WERI-Rb-1 (cell line): ENCODE results near the gene RAB40A.

Experiments used
- DNase-seq: peaks from one replicate; pipeline ENCODE4 v3.0.0-alpha.2; 2020
- H3K27ac ChIP-seq: fragments of 250-450 bp; sonication (Bioruptor Pico); 2 replicates; pipeline ENCODE4 v1.5.1; 2020; ENCODE audit warnings: mild to moderate bottlenecking, moderate library complexity
- H3K27me3 ChIP-seq: fragments of 250-450 bp; sonication (Bioruptor Pico); 2 replicates; pipeline ENCODE4 v1.5.1; 2021; ENCODE audit warnings: mild to moderate bottlenecking, low read depth, moderate library complexity; ENCODE audit not compliant: insufficient read depth, severe bottlenecking
- H3K36me3 ChIP-seq: fragments of 250-450 bp; sonication (Bioruptor Pico); 2 replicates; pipeline ENCODE4 v1.5.1; 2020; ENCODE audit warnings: mild to moderate bottlenecking, moderate library complexity
- H3K4me3 ChIP-seq: 2 replicates; pipeline ENCODE4 v1.5.1; 2011; ENCODE audit warnings: low read depth, mild to moderate bottlenecking, control low read depth, low read length
- H3K9me3 ChIP-seq: fragments of 250-450 bp; sonication (Bioruptor Pico); 2 replicates; pipeline ENCODE4 v1.5.1; 2021; ENCODE audit warnings: mild to moderate bottlenecking, moderate library complexity; ENCODE audit not compliant: severe bottlenecking
- TF ChIP-seq, protein P1 (sequence below): IDR thresholded peaks from 2 replicates; pipeline ENCODE4 v1.5.1; 2011; ENCODE audit warnings: low read depth, mild to moderate bottlenecking, control low read depth, inconsistent platforms, low read length

Gene RAB40A, protein sequence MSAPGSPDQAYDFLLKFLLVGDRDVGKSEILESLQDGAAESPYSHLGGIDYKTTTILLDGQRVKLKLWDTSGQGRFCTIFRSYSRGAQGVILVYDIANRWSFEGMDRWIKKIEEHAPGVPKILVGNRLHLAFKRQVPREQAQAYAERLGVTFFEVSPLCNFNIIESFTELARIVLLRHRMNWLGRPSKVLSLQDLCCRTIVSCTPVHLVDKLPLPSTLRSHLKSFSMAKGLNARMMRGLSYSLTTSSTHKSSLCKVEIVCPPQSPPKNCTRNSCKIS

DNA sequence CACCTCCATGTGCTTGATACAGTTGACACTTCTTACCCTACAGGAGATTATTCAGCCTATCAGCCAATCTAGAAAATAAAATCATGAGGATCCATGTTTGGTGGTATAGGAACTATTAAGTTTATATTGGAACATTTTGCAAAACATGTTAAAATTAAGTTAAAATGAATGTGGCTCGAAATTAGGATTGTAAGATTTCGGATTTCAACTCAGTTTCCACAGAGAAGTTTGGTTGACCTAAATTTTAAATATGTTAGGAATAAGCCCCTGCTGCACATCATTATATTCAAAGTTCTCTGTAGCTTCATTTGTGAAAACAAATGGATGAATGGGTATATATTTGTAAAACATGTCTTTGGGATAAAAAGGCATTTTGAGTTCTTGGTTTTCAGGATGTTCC is at the start of gene RAB40A:
Gene RAB40A (minus strand): TSS at position 101 of the 400 bp plus-strand sequence. CDS start 18,733 bp downstream, outside the sequence.
- no peaks in the 10 kb centered on the region for H3K9me3 ChIP-seq
- DNase-seq: no peak
- H3K36me3 ChIP-seq: no peaks in the 10 kb centered on the region
- no peak within 1 kb of the TSS for H3K4me3 ChIP-seq
- no peak within 1 kb of the TSS for H3K27ac ChIP-seq
- H3K27me3 ChIP-seq: peaks cover 13% of the 10 kb centered on the region
- TF ChIP-seq, protein P1, sequence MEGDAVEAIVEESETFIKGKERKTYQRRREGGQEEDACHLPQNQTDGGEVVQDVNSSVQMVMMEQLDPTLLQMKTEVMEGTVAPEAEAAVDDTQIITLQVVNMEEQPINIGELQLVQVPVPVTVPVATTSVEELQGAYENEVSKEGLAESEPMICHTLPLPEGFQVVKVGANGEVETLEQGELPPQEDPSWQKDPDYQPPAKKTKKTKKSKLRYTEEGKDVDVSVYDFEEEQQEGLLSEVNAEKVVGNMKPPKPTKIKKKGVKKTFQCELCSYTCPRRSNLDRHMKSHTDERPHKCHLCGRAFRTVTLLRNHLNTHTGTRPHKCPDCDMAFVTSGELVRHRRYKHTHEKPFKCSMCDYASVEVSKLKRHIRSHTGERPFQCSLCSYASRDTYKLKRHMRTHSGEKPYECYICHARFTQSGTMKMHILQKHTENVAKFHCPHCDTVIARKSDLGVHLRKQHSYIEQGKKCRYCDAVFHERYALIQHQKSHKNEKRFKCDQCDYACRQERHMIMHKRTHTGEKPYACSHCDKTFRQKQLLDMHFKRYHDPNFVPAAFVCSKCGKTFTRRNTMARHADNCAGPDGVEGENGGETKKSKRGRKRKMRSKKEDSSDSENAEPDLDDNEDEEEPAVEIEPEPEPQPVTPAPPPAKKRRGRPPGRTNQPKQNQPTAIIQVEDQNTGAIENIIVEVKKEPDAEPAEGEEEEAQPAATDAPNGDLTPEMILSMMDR: no peak

- TF ChIP-seq, protein P1: no peak
- peaks cover 8% of the 10 kb centered on the region for H3K27me3 ChIP-seq
- no peak overlapping the region for H3K27ac ChIP-seq
- no peak overlapping the region for H3K4me3 ChIP-seq
- no peaks in the 10 kb centered on the region for H3K9me3 ChIP-seq
- DNase-seq: no peak
- H3K36me3 ChIP-seq: no peaks in the 10 kb centered on the region
These were observed 46.5 kb upstream of the RAB40A start for GRCh38 chrX:103565752-103566151.

DNA sequence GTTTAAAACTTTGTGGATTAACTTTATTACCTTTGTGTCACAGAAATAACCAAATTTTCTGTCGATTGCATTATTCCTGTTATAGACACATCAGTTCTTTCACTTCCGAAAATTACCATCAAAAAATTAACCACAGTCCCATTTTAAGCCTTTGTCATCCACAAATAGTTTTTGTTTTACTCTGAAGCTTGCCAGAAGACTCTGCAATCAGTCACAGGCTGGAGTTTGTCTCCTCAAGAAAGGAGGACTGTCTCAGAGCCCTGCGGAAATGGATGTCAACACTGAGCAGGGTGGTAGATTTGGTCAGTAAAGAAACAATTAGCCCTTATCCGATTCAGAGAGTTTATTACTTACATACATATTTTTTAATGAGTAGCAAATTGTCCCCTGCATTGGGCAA is 45.9 kb upstream of the RAB40A start:
- no peak overlapping the region for H3K27ac ChIP-seq
- TF ChIP-seq, protein P1: no peak
- no peak overlapping the region for H3K4me3 ChIP-seq
- peaks cover 8% of the 10 kb centered on the region for H3K27me3 ChIP-seq
- no peaks in the 10 kb centered on the region for H3K9me3 ChIP-seq
- no peak for DNase-seq
- H3K36me3 ChIP-seq: no peaks in the 10 kb centered on the region

DNA sequence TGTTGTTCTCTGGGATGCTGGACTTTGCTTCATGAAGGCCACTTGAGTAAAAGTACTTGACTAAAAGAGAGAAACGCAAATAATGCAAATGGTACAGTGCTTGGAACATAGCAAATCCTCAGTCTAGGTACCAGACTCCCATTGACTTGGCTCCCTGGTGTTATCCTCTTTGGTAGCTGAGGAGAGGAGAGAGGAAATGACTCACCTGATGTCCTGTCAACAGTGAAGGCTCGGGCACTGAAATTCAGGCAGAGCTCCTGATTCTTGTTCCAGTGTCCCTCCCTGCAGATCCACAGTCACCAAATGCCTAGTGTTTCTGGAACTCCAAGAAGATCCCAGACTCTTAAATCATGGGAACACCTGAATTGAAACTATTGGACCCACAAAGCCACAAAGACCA is 43.5 kb upstream of the RAB40A start:
- Histone ChIP-seq H3K4me3 (no peak overlapping the region), H3K27ac (no peak overlapping the region), H3K9me3 (no peaks in the 10 kb centered on the region), H3K27me3 (peaks cover 12% of the 10 kb centered on the region), H3K36me3 (no peaks in the 10 kb centered on the region)
- DNase-seq: no peak
- TF ChIP-seq, protein P1: no peak

DNA sequence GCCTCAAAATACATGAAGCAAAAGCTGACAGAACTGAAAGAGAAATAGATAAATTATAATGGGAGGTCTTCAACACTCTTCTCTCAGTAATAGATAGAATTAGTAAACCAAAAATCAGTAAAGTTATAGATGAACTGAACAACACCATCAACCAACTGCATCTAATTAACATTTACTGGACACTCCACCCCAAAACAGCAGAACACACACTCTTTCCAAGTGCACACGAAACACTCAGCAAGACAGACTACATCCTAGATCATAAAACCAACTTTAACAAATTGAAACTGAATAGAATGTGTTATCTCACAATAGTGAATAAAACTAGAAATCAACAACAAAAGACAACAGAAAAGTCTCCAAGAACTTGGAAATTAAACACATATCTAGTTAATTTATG is 41.0 kb upstream of the RAB40A start:
- DNase-seq: no peak
- Histone ChIP-seq H3K9me3 (no peaks in the 10 kb centered on the region), H3K27me3 (peaks cover 10% of the 10 kb centered on the region), H3K36me3 (no peaks in the 10 kb centered on the region), H3K27ac (no peak overlapping the region), H3K4me3 (no peak overlapping the region)
- TF ChIP-seq, protein P1: no peak

- no peak overlapping the region for H3K27ac ChIP-seq
- no peak overlapping the region for H3K4me3 ChIP-seq
- H3K27me3 ChIP-seq: peaks cover 12% of the 10 kb centered on the region
- no peaks in the 10 kb centered on the region for H3K36me3 ChIP-seq
- no peak for DNase-seq
- H3K9me3 ChIP-seq: no peaks in the 10 kb centered on the region
- TF ChIP-seq, protein P1: no peak
These were observed 37.8 kb upstream of the RAB40A start for GRCh38 chrX:103556963-103557612.
